Measurements from ENCODE around the gene PPM1L.

Gene PPM1L

DNA sequence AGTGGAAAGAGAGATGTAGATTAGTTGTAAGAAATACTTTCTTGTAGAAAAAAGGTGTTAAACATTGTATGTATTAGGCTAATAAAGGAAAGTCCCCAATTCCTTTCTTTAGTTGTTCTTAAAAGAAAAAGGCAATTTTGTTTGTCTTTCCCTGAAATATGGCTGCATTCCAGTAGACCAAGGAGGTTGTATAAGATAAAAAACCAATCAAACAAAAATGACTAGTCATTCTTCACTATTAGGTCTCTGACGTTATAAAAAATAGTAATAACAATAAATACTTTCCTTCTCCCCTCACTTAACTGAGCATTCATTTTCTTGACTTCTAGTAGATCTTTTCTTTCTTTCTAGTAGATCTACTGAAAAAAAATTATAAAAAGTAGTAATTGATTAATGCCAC is 8.6 kb upstream of the PPM1L start:
- no peak for TF ChIP-seq PPARA (CRISPR knock-in tag; IDR thresholded peaks at IDR 0.05; ENCODE audit: borderline replicate concordance)
- no peak for TF ChIP-seq SNAI2 (CRISPR knock-in tag; IDR thresholded peaks at IDR 0.05)
- TF ChIP-seq CSDC2 (CRISPR knock-in tag; IDR thresholded peaks at IDR 0.05) = no peak
- no peak for TF ChIP-seq ZNF8 (CRISPR knock-in tag; IDR thresholded peaks at IDR 0.05)
- TF ChIP-seq, protein P1, sequence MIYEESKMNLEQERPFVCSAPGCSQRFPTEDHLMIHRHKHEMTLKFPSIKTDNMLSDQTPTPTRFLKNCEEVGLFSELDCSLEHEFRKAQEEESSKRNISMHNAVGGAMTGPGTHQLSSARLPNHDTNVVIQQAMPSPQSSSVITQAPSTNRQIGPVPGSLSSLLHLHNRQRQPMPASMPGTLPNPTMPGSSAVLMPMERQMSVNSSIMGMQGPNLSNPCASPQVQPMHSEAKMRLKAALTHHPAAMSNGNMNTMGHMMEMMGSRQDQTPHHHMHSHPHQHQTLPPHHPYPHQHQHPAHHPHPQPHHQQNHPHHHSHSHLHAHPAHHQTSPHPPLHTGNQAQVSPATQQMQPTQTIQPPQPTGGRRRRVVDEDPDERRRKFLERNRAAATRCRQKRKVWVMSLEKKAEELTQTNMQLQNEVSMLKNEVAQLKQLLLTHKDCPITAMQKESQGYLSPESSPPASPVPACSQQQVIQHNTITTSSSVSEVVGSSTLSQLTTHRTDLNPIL (CRISPR knock-in tag; IDR thresholded peaks at IDR 0.05; ENCODE audit: low read depth) = no peak
- TF ChIP-seq, protein P2, sequence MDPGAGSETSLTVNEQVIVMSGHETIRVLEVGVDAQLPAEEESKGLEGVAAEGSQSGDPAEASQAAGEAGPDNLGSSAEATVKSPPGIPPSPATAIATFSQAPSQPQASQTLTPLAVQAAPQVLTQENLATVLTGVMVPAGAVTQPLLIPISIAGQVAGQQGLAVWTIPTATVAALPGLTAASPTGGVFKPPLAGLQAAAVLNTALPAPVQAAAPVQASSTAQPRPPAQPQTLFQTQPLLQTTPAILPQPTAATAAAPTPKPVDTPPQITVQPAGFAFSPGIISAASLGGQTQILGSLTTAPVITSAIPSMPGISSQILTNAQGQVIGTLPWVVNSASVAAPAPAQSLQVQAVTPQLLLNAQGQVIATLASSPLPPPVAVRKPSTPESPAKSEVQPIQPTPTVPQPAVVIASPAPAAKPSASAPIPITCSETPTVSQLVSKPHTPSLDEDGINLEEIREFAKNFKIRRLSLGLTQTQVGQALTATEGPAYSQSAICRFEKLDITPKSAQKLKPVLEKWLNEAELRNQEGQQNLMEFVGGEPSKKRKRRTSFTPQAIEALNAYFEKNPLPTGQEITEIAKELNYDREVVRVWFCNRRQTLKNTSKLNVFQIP (CRISPR knock-in tag; IDR thresholded peaks at IDR 0.05; ENCODE audit: borderline replicate concordance, low read depth) = no peak
- no peak for TF ChIP-seq TCF4 (CRISPR knock-in tag; IDR thresholded peaks at IDR 0.05; ENCODE audit: borderline replicate concordance)
- no peak for TF ChIP-seq OSR1 (CRISPR knock-in tag; IDR thresholded peaks at IDR 0.05)
- TF ChIP-seq, protein P3, sequence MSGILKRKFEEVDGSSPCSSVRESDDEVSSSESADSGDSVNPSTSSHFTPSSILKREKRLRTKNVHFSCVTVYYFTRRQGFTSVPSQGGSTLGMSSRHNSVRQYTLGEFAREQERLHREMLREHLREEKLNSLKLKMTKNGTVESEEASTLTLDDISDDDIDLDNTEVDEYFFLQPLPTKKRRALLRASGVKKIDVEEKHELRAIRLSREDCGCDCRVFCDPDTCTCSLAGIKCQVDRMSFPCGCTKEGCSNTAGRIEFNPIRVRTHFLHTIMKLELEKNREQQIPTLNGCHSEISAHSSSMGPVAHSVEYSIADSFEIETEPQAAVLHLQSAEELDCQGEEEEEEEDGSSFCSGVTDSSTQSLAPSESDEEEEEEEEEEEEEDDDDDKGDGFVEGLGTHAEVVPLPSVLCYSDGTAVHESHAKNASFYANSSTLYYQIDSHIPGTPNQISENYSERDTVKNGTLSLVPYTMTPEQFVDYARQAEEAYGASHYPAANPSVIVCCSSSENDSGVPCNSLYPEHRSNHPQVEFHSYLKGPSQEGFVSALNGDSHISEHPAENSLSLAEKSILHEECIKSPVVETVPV (CRISPR knock-in tag; IDR thresholded peaks at IDR 0.05) = no peak
- TF ChIP-seq ZFP30 (CRISPR knock-in tag; IDR thresholded peaks at IDR 0.05) = no peak
- TF ChIP-seq BACH2 (CRISPR knock-in tag; IDR thresholded peaks at IDR 0.05; ENCODE audit: borderline replicate concordance) = no peak
- no peak for TF ChIP-seq GLIS3 (CRISPR knock-in tag; IDR thresholded peaks at IDR 0.05)
- no peak for TF ChIP-seq RARB (CRISPR knock-in tag; IDR thresholded peaks at IDR 0.05)
- TF ChIP-seq TOX (CRISPR knock-in tag; IDR thresholded peaks at IDR 0.05; ENCODE audit: borderline replicate concordance) = no peak
- no peak for TF ChIP-seq ESRRG (CRISPR knock-in tag; IDR thresholded peaks at IDR 0.05)
- TF ChIP-seq, protein P4, sequence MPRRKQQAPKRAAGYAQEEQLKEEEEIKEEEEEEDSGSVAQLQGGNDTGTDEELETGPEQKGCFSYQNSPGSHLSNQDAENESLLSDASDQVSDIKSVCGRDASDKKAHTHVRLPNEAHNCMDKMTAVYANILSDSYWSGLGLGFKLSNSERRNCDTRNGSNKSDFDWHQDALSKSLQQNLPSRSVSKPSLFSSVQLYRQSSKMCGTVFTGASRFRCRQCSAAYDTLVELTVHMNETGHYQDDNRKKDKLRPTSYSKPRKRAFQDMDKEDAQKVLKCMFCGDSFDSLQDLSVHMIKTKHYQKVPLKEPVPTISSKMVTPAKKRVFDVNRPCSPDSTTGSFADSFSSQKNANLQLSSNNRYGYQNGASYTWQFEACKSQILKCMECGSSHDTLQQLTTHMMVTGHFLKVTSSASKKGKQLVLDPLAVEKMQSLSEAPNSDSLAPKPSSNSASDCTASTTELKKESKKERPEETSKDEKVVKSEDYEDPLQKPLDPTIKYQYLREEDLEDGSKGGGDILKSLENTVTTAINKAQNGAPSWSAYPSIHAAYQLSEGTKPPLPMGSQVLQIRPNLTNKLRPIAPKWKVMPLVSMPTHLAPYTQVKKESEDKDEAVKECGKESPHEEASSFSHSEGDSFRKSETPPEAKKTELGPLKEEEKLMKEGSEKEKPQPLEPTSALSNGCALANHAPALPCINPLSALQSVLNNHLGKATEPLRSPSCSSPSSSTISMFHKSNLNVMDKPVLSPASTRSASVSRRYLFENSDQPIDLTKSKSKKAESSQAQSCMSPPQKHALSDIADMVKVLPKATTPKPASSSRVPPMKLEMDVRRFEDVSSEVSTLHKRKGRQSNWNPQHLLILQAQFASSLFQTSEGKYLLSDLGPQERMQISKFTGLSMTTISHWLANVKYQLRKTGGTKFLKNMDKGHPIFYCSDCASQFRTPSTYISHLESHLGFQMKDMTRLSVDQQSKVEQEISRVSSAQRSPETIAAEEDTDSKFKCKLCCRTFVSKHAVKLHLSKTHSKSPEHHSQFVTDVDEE (CRISPR knock-in tag; IDR thresholded peaks at IDR 0.05) = no peak
- ATAC-seq = no peak

DNA sequence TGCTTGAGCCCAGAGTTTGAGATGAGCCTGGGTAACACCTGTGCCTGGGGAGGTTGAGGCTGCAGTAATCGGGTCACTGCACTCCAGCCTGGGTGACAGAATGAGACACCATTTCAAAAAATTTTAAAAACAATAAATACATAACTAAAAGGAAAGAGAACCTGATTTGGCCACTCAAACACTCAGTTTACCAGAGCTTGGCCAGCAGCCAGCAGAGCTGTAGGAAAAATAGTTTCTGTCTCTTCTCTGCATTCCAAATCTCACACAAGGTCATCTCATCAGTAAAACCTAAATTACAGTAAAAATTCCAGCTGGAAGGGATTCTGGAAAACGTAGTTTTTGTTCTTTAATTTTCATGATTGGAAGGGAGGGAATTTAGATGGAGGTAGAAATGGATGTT is 7.8 kb upstream of the PPM1L start:
- no peak for ATAC-seq
- TF ChIP-seq, protein P3 (CRISPR knock-in tag; IDR thresholded peaks at IDR 0.05) = no peak
- no peak for TF ChIP-seq RARB (CRISPR knock-in tag; IDR thresholded peaks at IDR 0.05)
- TF ChIP-seq ZFP30 (CRISPR knock-in tag; IDR thresholded peaks at IDR 0.05) = no peak
- no peak for TF ChIP-seq SNAI2 (CRISPR knock-in tag; IDR thresholded peaks at IDR 0.05)
- TF ChIP-seq OSR1 (CRISPR knock-in tag; IDR thresholded peaks at IDR 0.05) = no peak
- no peak for TF ChIP-seq ZNF565 (CRISPR knock-in tag; conservative IDR thresholded peaks at IDR 0.05; ENCODE audit: low read depth)
- no peak for TF ChIP-seq CSDC2 (CRISPR knock-in tag; IDR thresholded peaks at IDR 0.05)
- TF ChIP-seq ISL1 (CRISPR knock-in tag; IDR thresholded peaks at IDR 0.05) = no peak
- no peak for TF ChIP-seq ZNF70 (CRISPR knock-in tag; IDR thresholded peaks at IDR 0.05)
- no peak for TF ChIP-seq PPARA (CRISPR knock-in tag; IDR thresholded peaks at IDR 0.05; ENCODE audit: borderline replicate concordance)
- TF ChIP-seq, protein P4 (CRISPR knock-in tag; IDR thresholded peaks at IDR 0.05) = no peak
- TF ChIP-seq ZC3H10 (CRISPR knock-in tag; IDR thresholded peaks at IDR 0.05) = no peak
- TF ChIP-seq, protein P2 (CRISPR knock-in tag; IDR thresholded peaks at IDR 0.05; ENCODE audit: borderline replicate concordance, low read depth) = no peak
- no peak for TF ChIP-seq TOX (CRISPR knock-in tag; IDR thresholded peaks at IDR 0.05; ENCODE audit: borderline replicate concordance)

Measured in SK-N-SH treated with all-trans-retinoic acid at 6 μM for 48 hours (cell line).